Endothelial cell of hepatic sinusoid (primary cell): ENCODE measurements around the gene P2RY12.

ENCODE experiments used
- in situ Hi-C: cut with HindIII; loops from 2 replicates; pipeline ENCODE4 v1.10.0; 2017; ENCODE audit warnings: low sequenced_read_pairs

The P2RY12 gene

GRCh38 chr3:151307583-151308488, 76.7 kb downstream of the P2RY12 start:
- in situ Hi-C loops, result no loop called here

DNA sequence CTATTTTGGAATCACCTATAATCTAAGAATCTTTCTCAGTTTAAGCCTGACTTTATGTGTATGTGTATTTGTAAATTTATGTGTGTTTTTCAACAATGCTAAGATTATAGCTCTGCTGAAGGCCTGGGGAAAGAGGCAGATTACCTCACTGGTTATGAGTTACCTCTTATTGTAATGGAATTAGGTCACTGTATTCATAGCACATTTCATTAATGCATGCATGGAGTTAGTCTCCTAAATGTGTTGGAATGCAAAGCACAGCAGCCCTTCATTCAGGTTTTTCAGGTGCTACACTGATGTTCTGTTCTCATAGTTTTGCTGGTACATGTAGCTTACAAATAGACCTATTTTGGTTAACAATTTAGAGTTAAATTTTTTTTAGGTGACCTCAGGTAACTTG, 77.4 kb downstream of the P2RY12 start:
- in situ Hi-C loops, result no loop called here

DNA sequence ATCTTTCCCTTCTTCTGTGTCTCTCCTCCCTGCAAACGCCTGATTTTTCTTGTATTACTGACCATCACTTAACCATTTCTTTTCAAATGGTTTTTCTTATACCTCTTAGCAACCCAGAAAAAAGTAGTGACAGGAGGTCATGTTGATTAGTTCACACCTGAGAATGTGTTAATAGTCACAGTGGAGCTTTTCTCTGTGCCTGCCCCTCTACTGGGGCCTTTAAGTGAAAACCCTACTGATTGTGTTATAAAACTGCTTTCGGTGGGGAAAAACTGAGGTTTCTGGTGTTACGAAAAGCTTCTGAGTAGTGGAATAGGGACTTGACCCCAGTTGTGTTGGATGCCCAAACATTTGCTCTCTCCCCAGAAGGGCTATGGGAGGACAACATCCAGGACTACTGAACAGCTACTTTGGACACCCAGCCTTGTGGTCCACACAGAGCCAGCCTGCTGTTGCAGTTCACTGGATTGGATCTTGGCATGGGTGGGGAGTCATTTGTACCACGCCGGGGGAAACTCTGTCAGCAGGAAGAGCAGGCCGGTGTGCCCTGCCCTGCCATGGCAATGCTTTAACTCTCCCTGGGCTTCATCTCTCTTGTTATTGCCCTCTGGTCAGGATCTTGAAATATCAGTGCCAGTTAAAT, 78.3 kb downstream of the P2RY12 start:
- in situ Hi-C loops, result no loop called here

- in situ Hi-C loops, result no loop called here
Observed at GRCh38 chr3:151305775-151306151, 78.8 kb downstream of the P2RY12 start.

GRCh38 chr3:151305060-151305774, 79.3 kb downstream of the P2RY12 start:
- in situ Hi-C loops, result no loop called here

GRCh38 chr3:151303751-151304150, 80.8 kb downstream of the P2RY12 start:
- in situ Hi-C loops, result no loop called here

GRCh38 chr3:151301787-151302186, 82.8 kb downstream of the P2RY12 start:
- in situ Hi-C loops, result no loop called here

- in situ Hi-C loops, result no loop called here
Observed at GRCh38 chr3:151300539-151300938, 84.0 kb downstream of the P2RY12 start.

GRCh38 chr3:151299006-151299405, 85.5 kb downstream of the P2RY12 start:
- in situ Hi-C loops, result no loop called here

GRCh38 chr3:151297429-151297828, 87.1 kb downstream of the P2RY12 start:
- in situ Hi-C loops, result no loop called here

- in situ Hi-C loops, result no loop called here
Observed at GRCh38 chr3:151296226-151296625, 88.3 kb downstream of the P2RY12 start.

- in situ Hi-C loops, result no loop called here
Observed at GRCh38 chr3:151293127-151293526, 91.4 kb downstream of the P2RY12 start.

DNA sequence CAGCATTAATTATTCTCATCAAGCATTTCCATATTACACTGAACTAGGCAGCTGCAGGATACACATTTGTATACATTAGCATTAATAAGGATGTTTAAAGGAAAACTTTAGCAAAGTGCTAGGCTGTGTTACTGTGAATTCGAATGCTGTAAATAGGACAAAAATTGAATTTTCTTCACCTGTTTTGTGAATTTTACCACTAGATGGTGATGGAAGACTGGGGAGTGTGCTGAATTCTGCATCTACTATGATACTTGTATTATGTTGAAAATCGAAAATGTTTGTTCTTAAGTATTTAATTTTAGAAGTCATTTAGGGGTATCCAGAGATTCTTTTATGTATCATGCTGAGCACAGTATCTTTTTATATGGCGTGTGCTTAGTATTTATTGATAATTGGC, 93.9 kb downstream of the P2RY12 start:
- in situ Hi-C loops, result no loop called here

DNA sequence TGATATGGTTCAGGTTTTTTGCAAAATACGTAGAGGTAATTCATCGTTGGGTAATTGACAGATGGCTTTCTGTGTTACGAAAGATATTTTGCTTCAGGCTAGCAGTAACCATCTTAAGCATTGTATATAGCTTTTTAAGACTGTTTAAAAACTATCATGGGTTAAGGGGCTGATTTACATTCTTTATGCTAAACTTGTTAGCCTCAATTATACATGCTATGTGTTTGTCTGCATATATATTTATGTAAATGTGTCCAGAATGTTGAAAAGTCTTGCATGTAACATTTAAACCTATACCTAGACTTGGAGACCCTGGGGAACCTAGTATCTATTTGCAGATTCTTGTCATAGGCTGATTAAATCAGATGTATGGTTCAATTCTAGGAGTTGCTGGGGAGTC, 95.1 kb downstream of the P2RY12 start:
- in situ Hi-C loops, result no loop called here
